GM12878 (cell line): ENCODE results near the gene RAB24. TPM values are rescaled to one million over a fixed set of nuclear protein-coding genes. Genes with fewer than 3 reads are reported as not detected.

Experiments used
- DPF2 ChIP-seq: fragments of 450-650 bp; IDR thresholded peaks from 2 replicates; pipeline ENCODE4 v1.6.1; 2017; ENCODE audit warnings: mild to moderate bottlenecking
- FOS ChIP-seq: IDR thresholded peaks from 3 replicates; pipeline ENCODE4 v1.6.1; 2011; ENCODE audit warnings: borderline replicate concordance; ENCODE audit not compliant: insufficient read length; ENCODE audit errors: extremely low read depth
- GABPA ChIP-seq: IDR thresholded peaks from 2 replicates; pipeline ENCODE4 v1.6.1; 2014; ENCODE audit warnings: antibody characterized with exemption, low read depth, mild to moderate bottlenecking, inconsistent platforms
- HDAC2 ChIP-seq: fragments of 200-600 bp; sonication (generic); IDR thresholded peaks from 2 replicates; pipeline ENCODE4 v1.6.1; 2017
- IRF4 ChIP-seq: IDR thresholded peaks from 2 replicates; pipeline ENCODE4 v1.6.1; 2011; ENCODE audit warnings: low read depth, low read length
- MYB ChIP-seq: fragments of 150-350 bp; IDR thresholded peaks from 2 replicates; pipeline ENCODE4 v1.6.1; 2014; ENCODE audit warnings: mild to moderate bottlenecking, low read depth, low read length, borderline replicate concordance
- NR2C2 ChIP-seq: IDR thresholded peaks from 2 replicates; pipeline ENCODE4 v1.6.1; 2011; ENCODE audit warnings: borderline replicate concordance, low read depth; ENCODE audit not compliant: control insufficient read depth, insufficient read length
- RUNX3 ChIP-seq: IDR thresholded peaks from 2 replicates; pipeline ENCODE4 v1.6.1; 2012; ENCODE audit warnings: low read length, inconsistent platforms
- YBX1 ChIP-seq: fragments of 450-650 bp; IDR thresholded peaks from 2 replicates; pipeline ENCODE4 v1.6.1; 2016; ENCODE audit warnings: antibody characterized with exemption
- ZBED1 ChIP-seq: IDR thresholded peaks from 2 replicates; pipeline ENCODE4 v1.6.1; 2016; ENCODE audit warnings: borderline replicate concordance
- polyA plus RNA-seq, 11 experiments: library from polyadenylated mRNA; depleted of rRNA in 4 of 11; unstranded in 6 of 11; stranded (reverse) in 5 of 11; fragments of >200 nt; fragmentation: Nextera tagmentation in 4 of 11; fragmentation: Illumina TruSeq in 1 of 11; extraction: Ambion mirVana in 4 of 11; extraction: Trizol in 1 of 11; gene quantifications; 1 replicate in 1 of 11; 2 replicates in 10 of 11; pipeline versions ENCODE4 v1.2.1 to v1.2.3, GENCODE V29; 2011 to 2016; ENCODE audit warnings: inconsistent platforms in 2 of 11, missing spikeins in 2 of 11, low read depth in 1 of 11
- total RNA-seq, 4 experiments: library from RNA; depleted of rRNA in 3 of 4; stranded (reverse); fragments of >200 nt in 3 of 4; fragmentation: Illumina TruSeq in 1 of 4; extraction: Trizol in 1 of 4; gene quantifications; 2 replicates each; pipeline versions ENCODE4 v1.2.1 to v1.2.3, GENCODE V29; 2013 to 2021
- TF ChIP-seq, protein P1 (sequence below): fragments of 450-650 bp; IDR thresholded peaks from 2 replicates; pipeline ENCODE4 v1.6.1; 2016; ENCODE audit warnings: mild to moderate bottlenecking, moderate library complexity, borderline replicate concordance
- TF ChIP-seq, protein P2 (sequence below): fragments of 450-650 bp; IDR thresholded peaks from 2 replicates; pipeline ENCODE4 v1.6.1; 2016; ENCODE audit warnings: mild to moderate bottlenecking
- TF ChIP-seq, protein P3 (sequence below): fragments of 450-650 bp; IDR thresholded peaks from 2 replicates; pipeline ENCODE4 v1.6.1; 2016; ENCODE audit warnings: mild to moderate bottlenecking
- TF ChIP-seq, protein P4 (sequence below): fragments of 450-650 bp; IDR thresholded peaks from 2 replicates; pipeline ENCODE4 v1.6.1; 2017; ENCODE audit warnings: mild to moderate bottlenecking, moderate library complexity
- TF ChIP-seq, protein P5 (sequence below): fragments of 450-650 bp; IDR thresholded peaks from 2 replicates; pipeline ENCODE4 v1.6.1; 2017; ENCODE audit warnings: antibody characterized with exemption, mild to moderate bottlenecking, moderate library complexity

RAB24 gene
- total and polyA plus RNA-seq, 10 of the 15 experiments (the other 5 are each of a cell fraction or from before 2014, with no cell fraction given) = 8.0 to 44.4 (median 24.4) TPM

DNA sequence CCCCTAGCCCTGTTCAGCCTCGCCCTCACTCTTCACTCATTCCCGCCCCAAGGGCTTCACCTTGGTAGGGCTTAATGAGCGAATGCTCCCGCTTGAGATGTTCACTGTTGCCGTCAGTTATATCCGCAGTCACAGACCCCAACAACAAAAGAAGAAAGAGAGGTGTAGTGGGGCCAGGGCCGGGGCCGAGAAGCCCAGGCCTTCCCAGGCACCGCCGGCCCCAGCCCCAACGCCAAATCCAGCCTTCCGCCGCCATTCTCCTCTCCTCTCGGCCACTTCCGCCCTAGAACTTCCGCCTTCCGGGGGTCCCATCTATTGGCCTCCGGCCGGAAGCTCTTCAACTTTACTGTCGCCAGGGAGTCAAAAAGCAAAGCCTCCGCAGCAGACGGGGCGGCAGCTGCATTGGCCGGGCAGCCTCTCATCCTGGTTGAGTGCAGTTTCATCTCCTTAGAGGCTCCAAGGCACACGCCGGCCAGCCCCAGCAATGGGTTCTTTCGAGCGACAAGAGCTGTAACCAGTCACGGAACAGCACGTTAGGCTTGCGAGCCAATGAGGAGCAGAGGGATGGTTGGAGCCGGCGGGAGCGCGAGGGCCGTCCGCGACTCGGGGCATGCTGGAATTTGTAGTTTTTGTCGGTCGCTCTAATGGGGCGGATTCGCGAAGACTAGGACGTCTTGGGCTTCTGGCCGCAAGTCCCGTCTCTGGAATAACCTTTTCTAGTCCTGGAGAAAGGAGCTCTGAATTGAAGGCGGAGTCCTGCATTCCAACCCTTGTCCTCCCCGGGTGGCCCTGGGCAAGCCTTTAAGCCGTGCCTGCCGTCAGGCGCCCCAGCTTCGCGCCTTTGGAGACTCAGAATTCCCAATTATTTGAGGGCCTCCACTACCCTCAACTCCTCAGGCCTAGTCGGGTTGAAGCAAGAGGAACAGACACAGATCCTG is 48.1 kb upstream of the RAB24 start, which contains the start of gene LMAN2 (continued):
- TF ChIP-seq, protein P1, sequence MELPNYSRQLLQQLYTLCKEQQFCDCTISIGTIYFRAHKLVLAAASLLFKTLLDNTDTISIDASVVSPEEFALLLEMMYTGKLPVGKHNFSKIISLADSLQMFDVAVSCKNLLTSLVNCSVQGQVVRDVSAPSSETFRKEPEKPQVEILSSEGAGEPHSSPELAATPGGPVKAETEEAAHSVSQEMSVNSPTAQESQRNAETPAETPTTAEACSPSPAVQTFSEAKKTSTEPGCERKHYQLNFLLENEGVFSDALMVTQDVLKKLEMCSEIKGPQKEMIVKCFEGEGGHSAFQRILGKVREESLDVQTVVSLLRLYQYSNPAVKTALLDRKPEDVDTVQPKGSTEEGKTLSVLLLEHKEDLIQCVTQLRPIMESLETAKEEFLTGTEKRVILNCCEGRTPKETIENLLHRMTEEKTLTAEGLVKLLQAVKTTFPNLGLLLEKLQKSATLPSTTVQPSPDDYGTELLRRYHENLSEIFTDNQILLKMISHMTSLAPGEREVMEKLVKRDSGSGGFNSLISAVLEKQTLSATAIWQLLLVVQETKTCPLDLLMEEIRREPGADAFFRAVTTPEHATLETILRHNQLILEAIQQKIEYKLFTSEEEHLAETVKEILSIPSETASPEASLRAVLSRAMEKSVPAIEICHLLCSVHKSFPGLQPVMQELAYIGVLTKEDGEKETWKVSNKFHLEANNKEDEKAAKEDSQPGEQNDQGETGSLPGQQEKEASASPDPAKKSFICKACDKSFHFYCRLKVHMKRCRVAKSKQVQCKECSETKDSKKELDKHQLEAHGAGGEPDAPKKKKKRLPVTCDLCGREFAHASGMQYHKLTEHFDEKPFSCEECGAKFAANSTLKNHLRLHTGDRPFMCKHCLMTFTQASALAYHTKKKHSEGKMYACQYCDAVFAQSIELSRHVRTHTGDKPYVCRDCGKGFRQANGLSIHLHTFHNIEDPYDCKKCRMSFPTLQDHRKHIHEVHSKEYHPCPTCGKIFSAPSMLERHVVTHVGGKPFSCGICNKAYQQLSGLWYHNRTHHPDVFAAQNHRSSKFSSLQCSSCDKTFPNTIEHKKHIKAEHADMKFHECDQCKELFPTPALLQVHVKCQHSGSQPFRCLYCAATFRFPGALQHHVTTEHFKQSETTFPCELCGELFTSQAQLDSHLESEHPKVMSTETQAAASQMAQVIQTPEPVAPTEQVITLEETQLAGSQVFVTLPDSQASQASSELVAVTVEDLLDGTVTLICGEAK = peak; percentile 99
- TF ChIP-seq YBX1 (no peak), DPF2 (peak; percentile 97), GABPA (peak; percentile 99), FOS (peak; percentile 92), IRF4 (no peak), NR2C2 (no peak), HDAC2 (peak; percentile 99), RUNX3 (peak; percentile 69), MYB (peak; percentile 78), ZBED1 (no peak)
- TF ChIP-seq, protein P2, sequence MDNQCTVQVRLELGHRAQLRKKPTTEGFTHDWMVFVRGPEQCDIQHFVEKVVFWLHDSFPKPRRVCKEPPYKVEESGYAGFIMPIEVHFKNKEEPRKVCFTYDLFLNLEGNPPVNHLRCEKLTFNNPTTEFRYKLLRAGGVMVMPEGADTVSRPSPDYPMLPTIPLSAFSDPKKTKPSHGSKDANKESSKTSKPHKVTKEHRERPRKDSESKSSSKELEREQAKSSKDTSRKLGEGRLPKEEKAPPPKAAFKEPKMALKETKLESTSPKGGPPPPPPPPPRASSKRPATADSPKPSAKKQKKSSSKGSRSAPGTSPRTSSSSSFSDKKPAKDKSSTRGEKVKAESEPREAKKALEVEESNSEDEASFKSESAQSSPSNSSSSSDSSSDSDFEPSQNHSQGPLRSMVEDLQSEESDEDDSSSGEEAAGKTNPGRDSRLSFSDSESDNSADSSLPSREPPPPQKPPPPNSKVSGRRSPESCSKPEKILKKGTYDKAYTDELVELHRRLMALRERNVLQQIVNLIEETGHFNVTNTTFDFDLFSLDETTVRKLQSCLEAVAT = peak; percentile 92
- TF ChIP-seq, protein P3, sequence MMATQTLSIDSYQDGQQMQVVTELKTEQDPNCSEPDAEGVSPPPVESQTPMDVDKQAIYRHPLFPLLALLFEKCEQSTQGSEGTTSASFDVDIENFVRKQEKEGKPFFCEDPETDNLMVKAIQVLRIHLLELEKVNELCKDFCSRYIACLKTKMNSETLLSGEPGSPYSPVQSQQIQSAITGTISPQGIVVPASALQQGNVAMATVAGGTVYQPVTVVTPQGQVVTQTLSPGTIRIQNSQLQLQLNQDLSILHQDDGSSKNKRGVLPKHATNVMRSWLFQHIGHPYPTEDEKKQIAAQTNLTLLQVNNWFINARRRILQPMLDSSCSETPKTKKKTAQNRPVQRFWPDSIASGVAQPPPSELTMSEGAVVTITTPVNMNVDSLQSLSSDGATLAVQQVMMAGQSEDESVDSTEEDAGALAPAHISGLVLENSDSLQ = peak; percentile 99
- TF ChIP-seq, protein P4, sequence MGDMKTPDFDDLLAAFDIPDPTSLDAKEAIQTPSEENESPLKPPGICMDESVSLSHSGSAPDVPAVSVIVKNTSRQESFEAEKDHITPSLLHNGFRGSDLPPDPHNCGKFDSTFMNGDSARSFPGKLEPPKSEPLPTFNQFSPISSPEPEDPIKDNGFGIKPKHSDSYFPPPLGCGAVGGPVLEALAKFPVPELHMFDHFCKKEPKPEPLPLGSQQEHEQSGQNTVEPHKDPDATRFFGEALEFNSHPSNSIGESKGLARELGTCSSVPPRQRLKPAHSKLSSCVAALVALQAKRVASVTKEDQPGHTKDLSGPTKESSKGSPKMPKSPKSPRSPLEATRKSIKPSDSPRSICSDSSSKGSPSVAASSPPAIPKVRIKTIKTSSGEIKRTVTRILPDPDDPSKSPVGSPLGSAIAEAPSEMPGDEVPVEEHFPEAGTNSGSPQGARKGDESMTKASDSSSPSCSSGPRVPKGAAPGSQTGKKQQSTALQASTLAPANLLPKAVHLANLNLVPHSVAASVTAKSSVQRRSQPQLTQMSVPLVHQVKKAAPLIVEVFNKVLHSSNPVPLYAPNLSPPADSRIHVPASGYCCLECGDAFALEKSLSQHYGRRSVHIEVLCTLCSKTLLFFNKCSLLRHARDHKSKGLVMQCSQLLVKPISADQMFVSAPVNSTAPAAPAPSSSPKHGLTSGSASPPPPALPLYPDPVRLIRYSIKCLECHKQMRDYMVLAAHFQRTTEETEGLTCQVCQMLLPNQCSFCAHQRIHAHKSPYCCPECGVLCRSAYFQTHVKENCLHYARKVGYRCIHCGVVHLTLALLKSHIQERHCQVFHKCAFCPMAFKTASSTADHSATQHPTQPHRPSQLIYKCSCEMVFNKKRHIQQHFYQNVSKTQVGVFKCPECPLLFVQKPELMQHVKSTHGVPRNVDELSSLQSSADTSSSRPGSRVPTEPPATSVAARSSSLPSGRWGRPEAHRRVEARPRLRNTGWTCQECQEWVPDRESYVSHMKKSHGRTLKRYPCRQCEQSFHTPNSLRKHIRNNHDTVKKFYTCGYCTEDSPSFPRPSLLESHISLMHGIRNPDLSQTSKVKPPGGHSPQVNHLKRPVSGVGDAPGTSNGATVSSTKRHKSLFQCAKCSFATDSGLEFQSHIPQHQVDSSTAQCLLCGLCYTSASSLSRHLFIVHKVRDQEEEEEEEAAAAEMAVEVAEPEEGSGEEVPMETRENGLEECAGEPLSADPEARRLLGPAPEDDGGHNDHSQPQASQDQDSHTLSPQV = no peak
- TF ChIP-seq, protein P5, sequence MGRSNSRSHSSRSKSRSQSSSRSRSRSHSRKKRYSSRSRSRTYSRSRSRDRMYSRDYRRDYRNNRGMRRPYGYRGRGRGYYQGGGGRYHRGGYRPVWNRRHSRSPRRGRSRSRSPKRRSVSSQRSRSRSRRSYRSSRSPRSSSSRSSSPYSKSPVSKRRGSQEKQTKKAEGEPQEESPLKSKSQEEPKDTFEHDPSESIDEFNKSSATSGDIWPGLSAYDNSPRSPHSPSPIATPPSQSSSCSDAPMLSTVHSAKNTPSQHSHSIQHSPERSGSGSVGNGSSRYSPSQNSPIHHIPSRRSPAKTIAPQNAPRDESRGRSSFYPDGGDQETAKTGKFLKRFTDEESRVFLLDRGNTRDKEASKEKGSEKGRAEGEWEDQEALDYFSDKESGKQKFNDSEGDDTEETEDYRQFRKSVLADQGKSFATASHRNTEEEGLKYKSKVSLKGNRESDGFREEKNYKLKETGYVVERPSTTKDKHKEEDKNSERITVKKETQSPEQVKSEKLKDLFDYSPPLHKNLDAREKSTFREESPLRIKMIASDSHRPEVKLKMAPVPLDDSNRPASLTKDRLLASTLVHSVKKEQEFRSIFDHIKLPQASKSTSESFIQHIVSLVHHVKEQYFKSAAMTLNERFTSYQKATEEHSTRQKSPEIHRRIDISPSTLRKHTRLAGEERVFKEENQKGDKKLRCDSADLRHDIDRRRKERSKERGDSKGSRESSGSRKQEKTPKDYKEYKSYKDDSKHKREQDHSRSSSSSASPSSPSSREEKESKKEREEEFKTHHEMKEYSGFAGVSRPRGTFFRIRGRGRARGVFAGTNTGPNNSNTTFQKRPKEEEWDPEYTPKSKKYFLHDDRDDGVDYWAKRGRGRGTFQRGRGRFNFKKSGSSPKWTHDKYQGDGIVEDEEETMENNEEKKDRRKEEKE = no peak
